Activated CD4-positive, alpha-beta memory T cell treated with anti-CD3 and anti-CD28 coated beads for 36 hours (primary cell): ENCODE results near the gene BNC2. TPM values are rescaled to one million over a fixed set of nuclear protein-coding genes. Genes with fewer than 3 reads are reported as not detected.

Experiments used
- CTCF ChIA-PET: fragments of 350-600 bp; sonication (Branson Sonifier 250); formaldehyde crosslinking; loops from one replicate; lab custom pipeline; 2021; ENCODE audit warnings: antibody characterized with exemption, inconsistent platforms; lab: Charles Lee
- POLR2A ChIA-PET: fragments of 350-600 bp; sonication (Branson Sonifier 250); formaldehyde crosslinking; loops from one replicate; lab custom pipeline; 2021; ENCODE audit warnings: antibody characterized with exemption; lab: Charles Lee
- DNase-seq: peaks from one replicate; pipeline ENCODE4 v3.0.0-alpha.2; 2020
- H3K27ac Mint-ChIP-seq: one replicate; pipeline ENCODE4 v1.8.0; 2021; ENCODE audit warnings: mixed read lengths
- H3K27me3 Mint-ChIP-seq: one replicate; pipeline ENCODE4 v1.8.0; 2021; ENCODE audit warnings: mixed read lengths
- H3K36me3 Mint-ChIP-seq: one replicate; pipeline ENCODE4 v1.8.0; 2021; ENCODE audit warnings: mixed read lengths
- H3K4me1 Mint-ChIP-seq: one replicate; pipeline ENCODE4 v1.8.0; 2021; ENCODE audit warnings: low read depth, mixed read lengths
- H3K4me3 Mint-ChIP-seq: one replicate; pipeline ENCODE4 v1.8.0; 2021; ENCODE audit warnings: mild to moderate bottlenecking, mixed read lengths
- H3K9me3 Mint-ChIP-seq: one replicate; pipeline ENCODE4 v1.8.0; 2021; ENCODE audit warnings: mixed read lengths
- intact Hi-C: fragments of 100-400 bp; cut with micrococcal nuclease; formaldehyde crosslinking; loops from one replicate; pipeline ENCODE4 v1.15.1; 2023
- total RNA-seq, 2 experiments: library from RNA; stranded (reverse); gene quantifications; one replicate each; pipeline ENCODE4 v1.2.3, GENCODE V29; 2021

Gene BNC2
- total RNA-seq, 2 experiments from 2014 or later: not detected

DNA sequence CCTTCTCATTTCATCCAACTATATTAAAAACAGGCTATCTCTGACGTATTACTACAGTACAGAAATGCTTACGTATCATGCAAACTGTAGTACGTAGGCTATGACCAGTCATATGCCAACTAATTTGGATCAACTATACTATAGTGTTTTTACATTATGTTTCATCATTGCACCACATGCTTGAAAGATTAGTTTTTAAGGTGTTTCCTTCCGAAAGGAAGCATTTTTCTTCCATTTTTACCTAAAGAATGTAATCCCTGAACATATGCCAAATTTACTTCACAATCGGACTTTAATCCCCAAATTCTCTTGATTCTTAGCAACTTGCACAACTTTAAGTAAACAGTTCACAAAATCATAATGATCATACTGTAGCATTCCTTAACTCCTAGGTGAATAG is 153.9 kb downstream of the BNC2 start:
- ChIA-PET POLR2A (no interaction called here), CTCF (no interaction called here)
- intact Hi-C loops: no loop called here
- Mint-ChIP-seq H3K27ac (no peak overlapping the region), H3K36me3 (no peaks in the 10 kb centered on the region), H3K9me3 (peaks cover 3% of the 10 kb centered on the region), H3K4me1 (no peaks in the 10 kb centered on the region), H3K4me3 (no peak overlapping the region), H3K27me3 (no peaks in the 10 kb centered on the region)
- no peak for DNase-seq

DNA sequence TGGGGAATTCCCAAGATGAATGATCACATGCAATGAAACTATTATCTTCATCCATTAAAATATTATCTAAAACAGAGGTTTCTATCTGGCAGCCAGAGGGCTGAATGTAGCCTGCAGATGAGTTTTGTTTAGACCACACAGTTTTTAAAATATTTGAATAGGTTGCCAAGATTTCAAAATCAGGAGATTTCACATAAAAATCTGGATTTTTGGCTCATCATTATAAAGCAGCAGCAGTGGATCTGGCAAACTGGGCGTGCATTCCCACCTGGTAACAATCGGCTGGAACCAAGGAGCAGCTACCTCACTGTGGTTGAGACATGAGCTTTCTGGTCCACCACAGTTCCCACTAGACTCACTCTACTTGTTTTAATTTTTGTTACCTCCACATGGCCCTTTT is 155.1 kb downstream of the BNC2 start:
- no peak for DNase-seq
- Mint-ChIP-seq H3K4me1 (no peaks in the 10 kb centered on the region), H3K27ac (no peak overlapping the region), H3K27me3 (no peaks in the 10 kb centered on the region), H3K36me3 (no peaks in the 10 kb centered on the region), H3K9me3 (peaks cover 3% of the 10 kb centered on the region), H3K4me3 (no peak overlapping the region)
- intact Hi-C loops: no loop called here
- ChIA-PET POLR2A (no interaction called here), CTCF (no interaction called here)

GRCh38 chr9:16712787-16713186 is 157.7 kb downstream of the BNC2 start:
- H3K27me3 Mint-ChIP-seq: no peaks in the 10 kb centered on the region
- no peak overlapping the region for H3K4me3 Mint-ChIP-seq
- H3K9me3 Mint-ChIP-seq: peaks cover 7% of the 10 kb centered on the region
- no peaks in the 10 kb centered on the region for H3K36me3 Mint-ChIP-seq
- no peak for DNase-seq
- intact Hi-C loops: no loop called here
- CTCF ChIA-PET: no interaction called here
- no peak overlapping the region for H3K27ac Mint-ChIP-seq
- no peaks in the 10 kb centered on the region for H3K4me1 Mint-ChIP-seq
- POLR2A ChIA-PET: no interaction called here

DNA sequence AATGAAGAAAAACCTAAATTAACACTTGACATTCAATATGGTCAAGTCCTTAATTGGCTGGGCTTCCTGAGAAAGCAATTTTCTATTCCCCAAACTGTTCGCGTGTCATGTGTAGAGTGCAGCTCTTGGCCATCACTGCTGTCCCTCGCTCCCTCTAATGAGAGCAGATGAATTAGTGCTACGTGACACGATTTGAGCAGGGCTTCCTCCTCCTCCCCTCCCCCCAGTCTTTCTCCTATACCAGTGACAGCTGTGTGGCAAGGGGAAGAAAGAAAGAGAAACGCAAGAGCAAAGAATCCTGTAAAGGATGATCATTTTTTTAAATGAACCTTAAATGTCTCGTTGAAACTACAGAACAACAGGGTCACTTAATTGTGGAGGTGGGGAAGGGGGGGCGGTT is 159.6 kb downstream of the BNC2 start:
- Mint-ChIP-seq H3K4me3 (no peak overlapping the region), H3K9me3 (peaks cover 7% of the 10 kb centered on the region), H3K27me3 (no peaks in the 10 kb centered on the region), H3K27ac (no peak overlapping the region), H3K4me1 (no peaks in the 10 kb centered on the region), H3K36me3 (no peaks in the 10 kb centered on the region)
- POLR2A ChIA-PET: no interaction called here
- intact Hi-C loops: no loop called here
- DNase-seq: no peak
- CTCF ChIA-PET: no interaction called here

DNA sequence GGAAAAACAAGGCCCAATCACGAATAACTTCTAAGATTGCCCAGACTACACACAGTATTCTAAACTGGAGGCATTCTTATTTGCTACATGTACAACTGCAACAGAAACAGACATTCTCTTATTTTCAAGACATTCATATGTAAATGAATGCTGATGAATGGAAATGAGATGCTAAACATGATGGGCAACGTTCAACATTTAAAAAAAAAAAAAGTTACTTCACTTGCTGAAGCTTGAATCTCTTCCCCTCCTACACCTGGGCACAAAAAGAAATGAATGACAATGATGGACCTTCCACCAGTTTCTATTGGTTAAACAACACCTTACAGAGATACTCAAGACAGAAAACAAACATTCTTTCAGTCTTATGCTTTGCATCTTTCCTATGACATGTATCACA is 160.5 kb downstream of the BNC2 start:
- no peaks in the 10 kb centered on the region for H3K27me3 Mint-ChIP-seq
- intact Hi-C loops: no loop called here
- CTCF ChIA-PET: no interaction called here
- H3K4me3 Mint-ChIP-seq: no peak overlapping the region
- POLR2A ChIA-PET: no interaction called here
- peaks cover 7% of the 10 kb centered on the region for H3K9me3 Mint-ChIP-seq
- DNase-seq: no peak
- H3K4me1 Mint-ChIP-seq: no peaks in the 10 kb centered on the region
- no peaks in the 10 kb centered on the region for H3K36me3 Mint-ChIP-seq
- H3K27ac Mint-ChIP-seq: no peak overlapping the region

DNA sequence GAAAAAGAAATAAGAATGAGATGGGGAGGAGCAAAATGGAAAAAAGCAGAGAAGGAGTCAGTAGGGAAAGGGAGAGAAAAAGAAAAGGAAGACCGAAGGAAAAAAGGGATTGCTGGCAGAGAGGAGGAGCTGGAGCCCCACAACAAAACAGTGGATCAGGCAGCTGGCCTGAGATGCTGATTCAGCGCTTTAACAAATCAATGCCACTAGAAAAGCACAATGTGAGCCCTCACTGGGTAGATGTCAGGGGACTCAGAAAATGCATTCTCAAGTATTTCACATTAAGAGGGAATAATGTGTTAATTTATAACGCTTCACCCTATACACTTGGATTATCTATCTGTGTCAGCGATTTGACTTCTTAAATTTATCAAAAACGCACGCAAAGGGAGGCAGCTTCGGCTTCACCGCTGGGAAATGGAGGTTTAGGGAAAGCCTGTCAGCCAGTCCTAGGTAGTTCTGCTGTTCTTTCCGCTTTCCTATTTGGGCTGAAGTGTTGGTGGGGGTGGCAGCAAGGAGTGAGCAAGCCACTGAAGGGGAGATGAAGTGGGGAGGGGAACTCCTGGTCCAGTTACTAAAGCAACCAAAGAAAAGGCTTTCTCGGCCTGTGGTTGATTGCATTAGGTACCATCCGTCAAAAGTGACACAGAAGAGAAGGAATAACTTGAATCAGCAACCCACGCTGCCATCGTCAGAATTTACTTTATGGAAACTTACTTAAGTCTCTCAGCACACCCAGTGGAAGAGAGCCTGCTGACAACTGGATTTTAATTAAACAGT is 161.6 kb downstream of the BNC2 start:
- CTCF ChIA-PET: no interaction called here
- Mint-ChIP-seq H3K27ac (no peak overlapping the region), H3K27me3 (no peaks in the 10 kb centered on the region), H3K9me3 (peaks cover 7% of the 10 kb centered on the region), H3K4me3 (no peak overlapping the region), H3K4me1 (no peaks in the 10 kb centered on the region), H3K36me3 (no peaks in the 10 kb centered on the region)
- no peak for DNase-seq
- intact Hi-C loops: no loop called here
- POLR2A ChIA-PET: no interaction called here

DNA sequence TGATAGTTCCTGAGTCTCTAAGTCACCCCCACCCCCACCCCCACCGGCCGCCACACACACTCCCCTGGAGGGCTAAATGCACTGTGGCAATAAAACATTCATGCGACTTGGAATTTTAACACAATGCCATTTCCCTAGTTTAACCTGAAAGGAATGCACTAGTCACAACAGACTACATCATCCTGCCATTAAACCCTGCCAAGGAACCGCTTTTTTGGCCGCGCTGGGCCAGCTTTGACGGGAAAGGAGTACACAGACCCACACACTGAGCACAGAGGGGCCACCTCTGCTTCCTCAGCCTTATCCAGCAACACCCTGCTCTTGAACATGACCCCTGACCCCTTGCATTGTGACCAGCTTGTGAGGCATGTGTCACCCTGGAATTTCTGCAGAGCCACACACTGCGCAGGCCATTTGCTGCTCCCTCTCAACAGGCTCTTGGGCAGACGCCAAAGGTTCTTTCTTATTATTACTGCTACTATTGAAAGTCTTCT is 165.3 kb downstream of the BNC2 start:
- H3K27ac Mint-ChIP-seq: no peak overlapping the region
- H3K4me3 Mint-ChIP-seq: no peak overlapping the region
- no peaks in the 10 kb centered on the region for H3K4me1 Mint-ChIP-seq
- intact Hi-C loops: no loop called here
- H3K36me3 Mint-ChIP-seq: no peaks in the 10 kb centered on the region
- CTCF ChIA-PET: no interaction called here
- H3K9me3 Mint-ChIP-seq: peaks cover 6% of the 10 kb centered on the region
- DNase-seq: no peak
- POLR2A ChIA-PET: no interaction called here
- H3K27me3 Mint-ChIP-seq: no peaks in the 10 kb centered on the region

GRCh38 chr9:16704116-16705110 is 166.1 kb downstream of the BNC2 start:
- Mint-ChIP-seq H3K9me3 (peaks cover 6% of the 10 kb centered on the region), H3K36me3 (no peaks in the 10 kb centered on the region), H3K4me3 (no peak overlapping the region), H3K27ac (no peak overlapping the region), H3K27me3 (no peaks in the 10 kb centered on the region), H3K4me1 (no peaks in the 10 kb centered on the region)
- CTCF ChIA-PET: no interaction called here
- intact Hi-C loops: no loop called here
- DNase-seq: no peak
- POLR2A ChIA-PET: no interaction called here

DNA sequence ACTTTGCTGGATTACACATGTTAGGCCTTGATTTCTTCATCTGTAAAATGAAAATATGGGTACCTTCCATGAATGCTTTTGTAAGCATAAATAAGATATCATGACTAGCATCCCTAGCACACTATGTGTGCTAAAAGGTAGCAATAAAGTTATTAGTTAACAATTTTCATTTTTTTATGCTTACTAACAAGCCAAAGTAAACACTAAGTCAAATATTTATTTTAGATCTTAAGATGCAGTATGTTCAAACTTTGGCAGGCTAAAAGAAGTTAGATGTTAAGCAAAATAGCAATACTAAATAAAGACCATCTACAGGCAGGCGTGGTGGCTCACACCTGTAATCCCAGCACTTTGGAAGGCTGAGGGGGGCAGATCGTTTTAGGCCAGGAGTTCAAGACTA is 169.1 kb downstream of the BNC2 start:
- POLR2A ChIA-PET: no interaction called here
- DNase-seq: no peak
- intact Hi-C loops: no loop called here
- no peak overlapping the region for H3K27ac Mint-ChIP-seq
- H3K4me3 Mint-ChIP-seq: no peak overlapping the region
- peaks cover 2% of the 10 kb centered on the region for H3K9me3 Mint-ChIP-seq
- no peaks in the 10 kb centered on the region for H3K36me3 Mint-ChIP-seq
- no peaks in the 10 kb centered on the region for H3K27me3 Mint-ChIP-seq
- H3K4me1 Mint-ChIP-seq: no peaks in the 10 kb centered on the region
- CTCF ChIA-PET: no interaction called here

GRCh38 chr9:16693616-16694015 is 176.9 kb downstream of the BNC2 start:
- CTCF ChIA-PET: no interaction called here
- Mint-ChIP-seq H3K9me3 (peaks cover 8% of the 10 kb centered on the region), H3K4me1 (no peaks in the 10 kb centered on the region), H3K27me3 (no peaks in the 10 kb centered on the region), H3K36me3 (no peaks in the 10 kb centered on the region), H3K4me3 (no peak overlapping the region), H3K27ac (no peak overlapping the region)
- POLR2A ChIA-PET: no interaction called here
- DNase-seq: no peak
- intact Hi-C loops: no loop called here

- Mint-ChIP-seq H3K27me3 (no peaks in the 10 kb centered on the region), H3K4me1 (no peaks in the 10 kb centered on the region), H3K27ac (no peak overlapping the region), H3K36me3 (no peaks in the 10 kb centered on the region), H3K9me3 (peaks cover 13% of the 10 kb centered on the region), H3K4me3 (no peak overlapping the region)
- ChIA-PET CTCF (no interaction called here), POLR2A (no interaction called here)
- no peak for DNase-seq
- intact Hi-C loops: no loop called here
Observed at GRCh38 chr9:16690628-16691027, 179.8 kb downstream of the BNC2 start.

DNA sequence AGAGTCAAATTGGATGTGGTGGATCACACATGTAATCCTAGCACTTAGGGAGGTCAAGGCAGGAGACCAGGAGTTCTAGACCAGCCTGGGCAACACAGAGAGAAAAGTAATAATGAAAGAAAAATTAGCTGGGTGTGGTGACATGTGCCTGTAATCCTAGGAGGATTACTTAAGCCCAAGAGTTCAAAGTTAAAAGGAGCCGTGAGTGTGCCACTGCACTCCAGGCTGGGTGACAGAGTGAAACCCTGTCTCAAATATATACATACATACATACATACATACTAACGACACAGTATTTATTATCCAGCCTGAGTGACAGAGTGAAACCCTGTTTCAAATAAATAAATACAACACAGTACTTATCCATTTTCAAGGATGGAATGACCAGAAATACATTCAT is 180.3 kb downstream of the BNC2 start:
- no peak for DNase-seq
- intact Hi-C loops: no loop called here
- H3K4me1 Mint-ChIP-seq: no peaks in the 10 kb centered on the region
- no peak overlapping the region for H3K4me3 Mint-ChIP-seq
- H3K9me3 Mint-ChIP-seq: peaks cover 13% of the 10 kb centered on the region
- no peak overlapping the region for H3K27ac Mint-ChIP-seq
- H3K27me3 Mint-ChIP-seq: no peaks in the 10 kb centered on the region
- no peaks in the 10 kb centered on the region for H3K36me3 Mint-ChIP-seq
- POLR2A ChIA-PET: no interaction called here
- CTCF ChIA-PET: no interaction called here
